Keratinocyte (primary cell): ENCODE measurements around the gene DDX41. TPM values are rescaled to one million over a fixed set of nuclear protein-coding genes. Genes with fewer than 3 reads are reported as not detected.

Experiments used
- DNase-seq: peaks from one replicate; pipeline ENCODE4 v3.0.0-alpha.2; 2011; ENCODE audit warnings: low read depth, missing footprints, low spot score
- FAIRE-seq: peaks from 2 replicates; lab custom pipeline; 2011; peaks lifted over from hg19 to GRCh38; lab: Jason Lieb, UNC
- H2AFZ ChIP-seq: 2 replicates; pipeline ENCODE4 v1.6.0; 2012; ENCODE audit warnings: low read length, control low read depth, inconsistent platforms; ENCODE audit not compliant: control insufficient read depth
- H3K27ac ChIP-seq: 2 replicates; pipeline ENCODE4 v1.5.1; 2011; ENCODE audit warnings: low read length; ENCODE audit not compliant: control insufficient read depth, insufficient read depth
- H3K27me3 ChIP-seq: 3 replicates; pipeline ENCODE4 v1.6.0; 2011; ENCODE audit warnings: low read length; ENCODE audit not compliant: control insufficient read depth, insufficient read depth; ENCODE audit errors: extremely low read depth
- H3K36me3 ChIP-seq, 2 experiments: 2 replicates in 1 of 2; 3 replicates in 1 of 2; pipeline ENCODE4 v1.5.1; 2011; ENCODE audit warnings: low read length in 2 of 2, mild to moderate bottlenecking in 1 of 2; ENCODE audit not compliant: control insufficient read depth in 2 of 2, insufficient read depth in 2 of 2; ENCODE audit errors: extremely low read depth in 1 of 2
- H3K4me1 ChIP-seq: 3 replicates; pipeline ENCODE4 v1.5.1; 2011; ENCODE audit warnings: low read length; ENCODE audit not compliant: control insufficient read depth, insufficient read depth; ENCODE audit errors: extremely low read depth
- H3K4me2 ChIP-seq: 3 replicates; pipeline ENCODE4 v1.6.0; 2011; ENCODE audit warnings: low read depth, low read length; ENCODE audit not compliant: control insufficient read depth, insufficient read depth; ENCODE audit errors: extremely low read depth
- H3K4me3 ChIP-seq, 3 experiments: fragments of 200-600 bp in 1 of 3; sonication (generic) in 1 of 3; 2 replicates in 2 of 3; 3 replicates in 1 of 3; pipeline ENCODE4 v1.5.1; 2011 to 2016; ENCODE audit warnings: low read length in 3 of 3, mild to moderate bottlenecking in 3 of 3, control low read depth in 2 of 3, inconsistent platforms in 1 of 3, low read depth in 1 of 3, mixed read lengths in 1 of 3, mixed run types in 1 of 3, moderate library complexity in 1 of 3; ENCODE audit not compliant: control insufficient read depth in 2 of 3, insufficient read depth in 2 of 3; ENCODE audit errors: extremely low read depth in 1 of 3
- H3K79me2 ChIP-seq: 2 replicates; pipeline ENCODE4 v1.6.0; 2012; ENCODE audit warnings: low read length; ENCODE audit not compliant: control insufficient read depth, insufficient read depth
- H3K9ac ChIP-seq: 3 replicates; pipeline ENCODE4 v1.6.0; 2011; ENCODE audit warnings: low read length; ENCODE audit not compliant: control insufficient read depth, insufficient read depth; ENCODE audit errors: extremely low read depth
- H3K9me1 ChIP-seq: 3 replicates; pipeline ENCODE4 v1.6.0; 2011; ENCODE audit warnings: low read length; ENCODE audit not compliant: control insufficient read depth, insufficient read depth; ENCODE audit errors: extremely low read depth
- H3K9me3 ChIP-seq: 2 replicates; pipeline ENCODE4 v1.5.1; 2012; ENCODE audit warnings: low read depth, low read length; ENCODE audit not compliant: control insufficient read depth
- H4K20me1 ChIP-seq: 3 replicates; pipeline ENCODE4 v1.6.0; 2011; ENCODE audit warnings: low read length; ENCODE audit not compliant: control insufficient read depth, insufficient read depth; ENCODE audit errors: extremely low read depth
- CTCF ChIP-seq, 3 experiments: IDR thresholded peaks in 1 of 3; conservative IDR thresholded peaks in 1 of 3; optimal IDR thresholded peaks in 1 of 3; 2 replicates in 2 of 3; 3 replicates in 1 of 3; pipeline versions ENCODE3 to v1.5.1; 2011; ENCODE audit warnings: low read length in 3 of 3, mild to moderate bottlenecking in 3 of 3, moderate library complexity in 2 of 3, control low read depth in 1 of 3, inconsistent platforms in 1 of 3; ENCODE audit not compliant: insufficient read depth in 2 of 3; ENCODE audit errors: extremely low read depth in 1 of 3
- EZH2 ChIP-seq: IDR thresholded peaks from one replicate; pipeline ENCODE4 v1.6.1; 2012; ENCODE audit warnings: inconsistent platforms, mild to moderate bottlenecking, low read length, moderate library complexity
- dilution Hi-C: fragments of 300-500 bp; cut with MboI; formaldehyde crosslinking; loops from one replicate; pipeline ENCODE4 v1.7.0; 2020; ENCODE audit warnings: low sequenced_read_pairs; ENCODE audit not compliant: extremely low pct_ligation_motif_present
- polyA plus RNA-seq, 5 experiments: library from polyadenylated mRNA; depleted of rRNA in 3 of 5; stranded (reverse) in 3 of 5; stranded (forward) in 1 of 5; unstranded in 1 of 5; fragments of >200 nt; gene quantifications; 1 replicate in 1 of 5; 2 replicates in 3 of 5; 3 replicates in 1 of 5; pipeline versions ENCODE4 v1.2.1 to v1.2.3, GENCODE V29; 2011 to 2012; ENCODE audit warnings: missing spikeins in 2 of 5, low read depth in 1 of 5, low replicate concordance in 1 of 5

DDX41 gene
- polyA plus RNA-seq, 1 donor (not counting 4 experiments of a cell fraction or from before 2014, with no cell fraction given) = 71.3 TPM

- Histone ChIP-seq H2AFZ (no peak overlapping the region), H3K36me3 (peaks cover 57 to 58% of the 10 kb centered on the region in 2 experiments), H3K9me1 (no peaks in the 10 kb centered on the region), H3K4me2 (no peak overlapping the region), H3K27ac (no peak overlapping the region), H3K9me3 (no peaks in the 10 kb centered on the region), H3K27me3 (no peaks in the 10 kb centered on the region), H3K4me1 (peaks cover 19% of the 10 kb centered on the region), H4K20me1 (peaks cover 3% of the 10 kb centered on the region), H3K9ac (no peak overlapping the region), H3K4me3 (no peak overlapping the region), H3K79me2 (no peaks in the 10 kb centered on the region)
- dilution Hi-C loops = no loop called here
- TF ChIP-seq EZH2 = no peak
- no peak for TF ChIP-seq CTCF (optimal IDR thresholded peaks at IDR 0.05 in 1 of 3, IDR thresholded peaks at IDR 0.05 in 1 of 3, conservative IDR thresholded peaks at IDR 0.05 in 1 of 3; ENCODE audit: extremely low read depth in 1 of 3, insufficient read depth in 2 of 3, low read length in 3 of 3)
- DNase-seq (no peak), FAIRE-seq (no peak)
Measured at GRCh38 chr5:177527595-177527994, 10.8 kb upstream of the DDX41 start.

- peaks cover 19% of the 10 kb centered on the region for H3K4me1 ChIP-seq
- dilution Hi-C loops = no loop called here
- H2AFZ ChIP-seq = no peak overlapping the region
- H3K9ac ChIP-seq = no peak overlapping the region
- TF ChIP-seq EZH2 (no peak), CTCF (optimal IDR thresholded peaks at IDR 0.05 in 1 of 3, IDR thresholded peaks at IDR 0.05 in 1 of 3, conservative IDR thresholded peaks at IDR 0.05 in 1 of 3; ENCODE audit: extremely low read depth in 1 of 3, insufficient read depth in 2 of 3, low read length in 3 of 3) (no peak)
- FAIRE-seq (no peak), DNase-seq (no peak)
- H3K27ac ChIP-seq = no peak overlapping the region
- H3K9me3 ChIP-seq = no peaks in the 10 kb centered on the region
- H3K79me2 ChIP-seq = no peaks in the 10 kb centered on the region
- H3K36me3 ChIP-seq = peaks cover 54 to 55% of the 10 kb centered on the region in 2 experiments
- no peak overlapping the region for H3K4me2 ChIP-seq
- no peak overlapping the region for H3K4me3 ChIP-seq
- H3K27me3 ChIP-seq = no peaks in the 10 kb centered on the region
- peaks cover 3% of the 10 kb centered on the region for H4K20me1 ChIP-seq
- H3K9me1 ChIP-seq = no peaks in the 10 kb centered on the region
Measured at GRCh38 chr5:177526791-177527190, 10.0 kb upstream of the DDX41 start.
